Endothelial cell of umbilical vein (primary cell): ENCODE results near the gene RTKN2. TPM values are rescaled to one million over a fixed set of nuclear protein-coding genes. Genes with fewer than 3 reads are reported as not detected.

Source experiments
- BruUV-seq: library from RNA; stranded (reverse); fragments of 400-500 nt; replicated peaks from 2 replicates; lab custom pipeline; 2021; lab: Mats Ljungman, UMichigan
- CTCF ChIA-PET: fragments of 300-600, 350-600 bp; sonication (Branson Sonifier 250); formaldehyde crosslinking; loops from one replicate; lab custom pipeline; 2021; ENCODE audit warnings: antibody characterized with exemption, inconsistent platforms; lab: Charles Lee
- POLR2A ChIA-PET: fragments of 300-600, 350-600 bp; sonication (Branson Sonifier 250); formaldehyde crosslinking; loops from one replicate; lab custom pipeline; 2021; ENCODE audit warnings: antibody characterized with exemption, inconsistent platforms; lab: Charles Lee
- DNase-seq: peaks from one replicate; pipeline ENCODE4 v3.0.0-alpha.2; 2011; ENCODE audit warnings: low read depth, low spot score
- FAIRE-seq: peaks from 2 replicates; lab custom pipeline; 2011; peaks lifted over from hg19 to GRCh38; lab: Jason Lieb, UNC
- H2AFZ ChIP-seq: 2 replicates; pipeline ENCODE4 v1.6.0; 2012; ENCODE audit warnings: low read depth, low read length, control low read depth, inconsistent platforms
- H3K27ac ChIP-seq: 2 replicates; pipeline ENCODE4 v1.5.1; 2011; ENCODE audit warnings: low read depth, mild to moderate bottlenecking, control low read depth, low read length, moderate library complexity; ENCODE audit not compliant: insufficient read depth
- H3K27me3 ChIP-seq, 2 experiments: 2 replicates each; pipeline versions ENCODE4 v1.6.0 to v1.6.1; 2011; ENCODE audit warnings: low read length in 2 of 2, mixed read lengths in 1 of 2; ENCODE audit not compliant: control insufficient read depth in 2 of 2, insufficient read depth in 2 of 2
- H3K36me3 ChIP-seq, 2 experiments: 2 replicates in 1 of 2; 3 replicates in 1 of 2; pipeline ENCODE4 v1.5.1; 2011; ENCODE audit warnings: low read length in 2 of 2, mild to moderate bottlenecking in 1 of 2, moderate library complexity in 1 of 2; ENCODE audit not compliant: control insufficient read depth in 2 of 2, insufficient read depth in 2 of 2; ENCODE audit errors: extremely low read depth in 1 of 2
- H3K4me1 ChIP-seq: 3 replicates; pipeline ENCODE4 v1.5.1; 2011; ENCODE audit warnings: mild to moderate bottlenecking, low read length; ENCODE audit not compliant: control insufficient read depth, insufficient read depth; ENCODE audit errors: extremely low read depth
- H3K4me2 ChIP-seq: 2 replicates; pipeline ENCODE4 v1.6.1; 2011; ENCODE audit warnings: low read length, control low read depth, mixed read lengths; ENCODE audit not compliant: insufficient read depth
- H3K4me3 ChIP-seq, 3 experiments: fragments of 200-600 bp in 1 of 3; sonication (generic), shearing (Covaris generic) in 1 of 3; replicated peaks in 1 of 3; 2 replicates each; pipeline ENCODE4 v1.5.1; 2011 to 2016; ENCODE audit warnings: control low read depth in 3 of 3, low read length in 3 of 3, mild to moderate bottlenecking in 2 of 3, inconsistent platforms in 1 of 3, low read depth in 1 of 3, moderate library complexity in 1 of 3; ENCODE audit not compliant: insufficient read depth in 1 of 3
- H3K79me2 ChIP-seq: 2 replicates; pipeline ENCODE4 v1.6.0; 2012; ENCODE audit warnings: low read length, inconsistent platforms; ENCODE audit not compliant: control insufficient read depth, insufficient read depth
- H3K9ac ChIP-seq: replicated peaks from 2 replicates; pipeline ENCODE3; 2011; ENCODE audit warnings: low read length, control low read depth; ENCODE audit not compliant: insufficient read depth; ENCODE audit errors: extremely low read depth
- H3K9me1 ChIP-seq: replicated peaks from 3 replicates; pipeline ENCODE4 v1.6.0; 2011; ENCODE audit warnings: mild to moderate bottlenecking, low read length; ENCODE audit not compliant: control insufficient read depth, insufficient read depth; ENCODE audit errors: extremely low read depth
- H3K9me3 ChIP-seq: replicated peaks from 2 replicates; pipeline ENCODE4 v1.5.1; 2012; ENCODE audit warnings: low read length, inconsistent platforms; ENCODE audit not compliant: control insufficient read depth, insufficient read depth
- H4K20me1 ChIP-seq: replicated peaks from 2 replicates; pipeline ENCODE3; 2011; ENCODE audit warnings: mild to moderate bottlenecking, low read length; ENCODE audit not compliant: control insufficient read depth, insufficient read depth; ENCODE audit errors: extremely low read depth
- EZH2 ChIP-seq: IDR thresholded peaks from 2 replicates; pipeline ENCODE4 v1.6.1; 2012; ENCODE audit warnings: borderline replicate concordance, low read depth, mild to moderate bottlenecking, moderate library complexity, low read length, inconsistent platforms; ENCODE audit not compliant: severe bottlenecking
- FOS ChIP-seq: IDR thresholded peaks from 2 replicates; pipeline ENCODE4 v1.6.1; 2011; ENCODE audit warnings: mild to moderate bottlenecking, low read length, moderate library complexity, borderline replicate concordance; ENCODE audit not compliant: insufficient read depth
- GATA2 ChIP-seq: IDR thresholded peaks from 2 replicates; pipeline ENCODE4 v1.7.0; 2011; ENCODE audit warnings: low read depth, mild to moderate bottlenecking, moderate library complexity, mixed read lengths, low read length; ENCODE audit not compliant: insufficient read length, insufficient read depth
- JUN ChIP-seq: IDR thresholded peaks from 2 replicates; pipeline ENCODE4 v1.6.1; 2011; ENCODE audit warnings: borderline replicate concordance, low read depth; ENCODE audit not compliant: insufficient read length, insufficient read depth
- MYC ChIP-seq: IDR thresholded peaks from one replicate; pipeline ENCODE4 v1.6.1; 2011; ENCODE audit warnings: mild to moderate bottlenecking, low read depth, low read length
- POLR2A ChIP-seq: IDR thresholded peaks from 2 replicates; pipeline ENCODE4 v1.6.1; 2012; ENCODE audit warnings: low read depth, mild to moderate bottlenecking, control low read depth, low read length
- POLR2AphosphoS5 ChIP-seq: IDR thresholded peaks from 2 replicates; pipeline ENCODE4 v1.6.1; 2012; ENCODE audit warnings: low read depth, mild to moderate bottlenecking, control low read depth, low read length, moderate library complexity; ENCODE audit not compliant: insufficient read depth
- dilution Hi-C: fragments of 300-500 bp; cut with MboI; formaldehyde crosslinking; loops from one replicate; pipeline ENCODE4 v1.15.0; 2019; ENCODE audit warnings: low sequenced_read_pairs; ENCODE audit not compliant: extremely low pct_ligation_motif_present
- intact Hi-C: fragments of 100-400 bp; cut with micrococcal nuclease; formaldehyde crosslinking; loops from one replicate; pipeline ENCODE4 v1.10.0; 2022
- polyA plus RNA-seq, 4 experiments: library from polyadenylated mRNA; depleted of rRNA in 3 of 4; stranded (reverse) in 3 of 4; unstranded in 1 of 4; fragments of >200 nt; gene quantifications; 2 replicates each; pipeline versions ENCODE4 v1.2.1 to v1.2.3, GENCODE V29; 2011 to 2012; ENCODE audit warnings: missing spikeins in 1 of 4
- total RNA-seq: library from RNA; stranded (reverse); gene quantifications from 2 replicates; pipeline ENCODE4 v1.2.3, GENCODE V29; 2021
- TF ChIP-seq, protein P1 (sequence below), 2 donors: IDR thresholded peaks; 1 replicate in 1 of 2; 2 replicates in 1 of 2; pipeline ENCODE4 v1.5.1; 2011; ENCODE audit warnings: low read length in 2 of 2, mild to moderate bottlenecking in 2 of 2, moderate library complexity in 2 of 2, control low read depth in 1 of 2, inconsistent platforms in 1 of 2, low read depth in 1 of 2; ENCODE audit not compliant: insufficient read depth in 1 of 2; ENCODE audit errors: extremely low read depth in 1 of 2
- TF ChIP-seq, protein P2 (sequence below): IDR thresholded peaks from 2 replicates; pipeline ENCODE4 v1.6.1; 2011; ENCODE audit not compliant: insufficient read depth, insufficient read length

The RTKN2 gene
- total and polyA plus RNA-seq, 2 donors (not counting 3 experiments of a cell fraction or from before 2014, with no cell fraction given), result 0.65 to 4.8 TPM

DNA sequence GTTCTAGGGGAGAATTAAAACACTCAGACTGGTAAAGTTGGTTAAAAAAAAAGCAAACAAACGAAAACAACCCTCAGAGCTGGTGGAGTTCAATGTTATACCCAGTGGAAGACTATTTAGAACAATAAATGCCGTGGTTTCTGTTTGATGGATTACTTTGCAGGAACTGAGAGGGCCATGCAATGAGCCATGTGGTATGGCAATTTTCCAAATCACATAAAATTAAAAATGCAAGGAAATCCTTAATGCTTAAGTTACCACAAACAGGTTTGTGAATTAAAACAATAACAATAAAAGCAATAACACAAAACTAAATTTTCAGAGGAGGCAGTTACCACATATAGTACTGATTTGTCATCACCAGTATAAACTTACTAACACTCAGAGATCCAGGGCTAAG lies 96.9 kb downstream of the RTKN2 start:
- POLR2A ChIA-PET, result no interaction called here
- dilution Hi-C loops, result no loop called here
- BruUV-seq, result no TSS peak
- H3K36me3 ChIP-seq, result no peaks in the 10 kb centered on the region
- DNase-seq (peak; percentile 80), FAIRE-seq (peak; percentile 8)
- H2AFZ ChIP-seq, result no peak overlapping the region
- H3K4me1 ChIP-seq, result no peaks in the 10 kb centered on the region
- H3K79me2 ChIP-seq, result no peaks in the 10 kb centered on the region
- H3K4me2 ChIP-seq, result no peak overlapping the region
- H3K27me3 ChIP-seq, result no peaks in the 10 kb centered on the region
- no peaks in the 10 kb centered on the region for H4K20me1 ChIP-seq
- no peak overlapping the region for H3K4me3 ChIP-seq
- CTCF ChIA-PET, result no interaction called here
- H3K9ac ChIP-seq, result no peak overlapping the region
- intact Hi-C loops, result loop anchor here (1.0 to 5.0 kb wide), 4 partner anchors 40 to 229 kb away; no protein-coding TSS in a partner anchor
- no peaks in the 10 kb centered on the region for H3K9me3 ChIP-seq
- no peak overlapping the region for H3K27ac ChIP-seq
- TF ChIP-seq, protein P1, sequence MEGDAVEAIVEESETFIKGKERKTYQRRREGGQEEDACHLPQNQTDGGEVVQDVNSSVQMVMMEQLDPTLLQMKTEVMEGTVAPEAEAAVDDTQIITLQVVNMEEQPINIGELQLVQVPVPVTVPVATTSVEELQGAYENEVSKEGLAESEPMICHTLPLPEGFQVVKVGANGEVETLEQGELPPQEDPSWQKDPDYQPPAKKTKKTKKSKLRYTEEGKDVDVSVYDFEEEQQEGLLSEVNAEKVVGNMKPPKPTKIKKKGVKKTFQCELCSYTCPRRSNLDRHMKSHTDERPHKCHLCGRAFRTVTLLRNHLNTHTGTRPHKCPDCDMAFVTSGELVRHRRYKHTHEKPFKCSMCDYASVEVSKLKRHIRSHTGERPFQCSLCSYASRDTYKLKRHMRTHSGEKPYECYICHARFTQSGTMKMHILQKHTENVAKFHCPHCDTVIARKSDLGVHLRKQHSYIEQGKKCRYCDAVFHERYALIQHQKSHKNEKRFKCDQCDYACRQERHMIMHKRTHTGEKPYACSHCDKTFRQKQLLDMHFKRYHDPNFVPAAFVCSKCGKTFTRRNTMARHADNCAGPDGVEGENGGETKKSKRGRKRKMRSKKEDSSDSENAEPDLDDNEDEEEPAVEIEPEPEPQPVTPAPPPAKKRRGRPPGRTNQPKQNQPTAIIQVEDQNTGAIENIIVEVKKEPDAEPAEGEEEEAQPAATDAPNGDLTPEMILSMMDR (IDR thresholded peaks at IDR 0.05; ENCODE audit: extremely low read depth in 1 of 2, insufficient read depth in 1 of 2, low read depth in 1 of 2, low read length in 2 of 2), result no peak
- no peak for TF ChIP-seq POLR2A
- no peak for TF ChIP-seq JUN
- no peak for TF ChIP-seq POLR2AphosphoS5
- TF ChIP-seq EZH2, result no peak
- TF ChIP-seq GATA2, result no peak
- no peak for TF ChIP-seq MYC
- TF ChIP-seq FOS, result no peak
- TF ChIP-seq, protein P2, sequence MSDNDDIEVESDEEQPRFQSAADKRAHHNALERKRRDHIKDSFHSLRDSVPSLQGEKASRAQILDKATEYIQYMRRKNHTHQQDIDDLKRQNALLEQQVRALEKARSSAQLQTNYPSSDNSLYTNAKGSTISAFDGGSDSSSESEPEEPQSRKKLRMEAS, result no peak
- no peaks in the 10 kb centered on the region for H3K9me1 ChIP-seq
